Activated CD8-positive, alpha-beta memory T cell treated with anti-CD3 and anti-CD28 coated beads, Interleukin-2, amount 50 U/mL, for 1 hour (primary cell): ENCODE data around the gene PIKFYVE.
"Not testable (repeated sequence)": the region's sequence is repeated elsewhere in the genome, so short reads cannot be mapped to it uniquely, and the experiment has no call there.

Experiments used
- DNase-seq: peaks from one replicate; pipeline ENCODE4 v3.0.0-alpha.2; 2020; ENCODE audit errors: extremely low read depth

The PIKFYVE gene

GRCh38 chr2:208300847-208301618 lies 35.0 kb downstream of the PIKFYVE start:
- no peak for DNase-seq

GRCh38 chr2:208304157-208304556 lies 38.1 kb downstream of the PIKFYVE start:
- DNase-seq, result no peak

GRCh38 chr2:208304695-208305094 lies 38.6 kb downstream of the PIKFYVE start:
- no peak for DNase-seq

- DNase-seq, result no peak
These were observed 40.2 kb downstream of the PIKFYVE start for GRCh38 chr2:208306291-208306690.

GRCh38 chr2:208311321-208311720 lies 45.3 kb downstream of the PIKFYVE start:
- DNase-seq, result no peak

- no peak for DNase-seq
These were observed 45.9 kb downstream of the PIKFYVE start for GRCh38 chr2:208311954-208312353.

GRCh38 chr2:208315081-208315788 lies 49.2 kb downstream of the PIKFYVE start:
- DNase-seq, result no peak

- DNase-seq, result no peak
These were observed 52.1 kb downstream of the PIKFYVE start for GRCh38 chr2:208318127-208318526.

- no peak for DNase-seq
These were observed 53.3 kb downstream of the PIKFYVE start for GRCh38 chr2:208319391-208319790.

GRCh38 chr2:208320686-208321085 lies 54.6 kb downstream of the PIKFYVE start:
- no peak for DNase-seq

GRCh38 chr2:208326016-208326415 lies 60.0 kb downstream of the PIKFYVE start:
- no peak for DNase-seq

GRCh38 chr2:208329485-208329884 lies 63.4 kb downstream of the PIKFYVE start:
- DNase-seq, result no peak

GRCh38 chr2:208334230-208334629 lies 68.2 kb downstream of the PIKFYVE start:
- no peak for DNase-seq

GRCh38 chr2:208346756-208347155 lies 80.7 kb downstream of the PIKFYVE start:
- DNase-seq, result no peak

GRCh38 chr2:208350610-208351009 lies 84.6 kb downstream of the PIKFYVE start:
- no peak for DNase-seq

- no peak for DNase-seq
These were observed 86.9 kb downstream of the PIKFYVE start for GRCh38 chr2:208352644-208353567.

- DNase-seq, result no peak
These were observed 88.9 kb downstream of the PIKFYVE start for GRCh38 chr2:208354964-208355381.

- DNase-seq, result not testable (repeated sequence)
These were observed 90.4 kb downstream of the PIKFYVE start for GRCh38 chr2:208356420-208356819.

GRCh38 chr2:208356846-208357574 lies 91.0 kb downstream of the PIKFYVE start:
- no peak for DNase-seq

- no peak for DNase-seq
These were observed 92.9 kb downstream of the PIKFYVE start for GRCh38 chr2:208358758-208359631.

- no peak for DNase-seq
These were observed 93.6 kb downstream of the PIKFYVE start for GRCh38 chr2:208359632-208359986.
